IMR-90 (cell line): ENCODE results near the gene PACSIN2.

Source experiments
- CEBPB ChIP-seq: IDR thresholded peaks from 2 replicates; pipeline ENCODE4 v1.6.1; 2012; ENCODE audit warnings: low read depth, low read length, improper control_type of control experiment
- ELK1 ChIP-seq: fragments of 150-350 bp; IDR thresholded peaks from 2 replicates; pipeline ENCODE4 v1.6.1; 2016; ENCODE audit warnings: low read depth, mild to moderate bottlenecking, low read length, moderate library complexity, borderline replicate concordance
- FOS ChIP-seq: fragments of 150-350 bp; IDR thresholded peaks from 2 replicates; pipeline ENCODE4 v1.6.1; 2016; ENCODE audit warnings: low read depth, low read length
- MAFK ChIP-seq: IDR thresholded peaks from 2 replicates; pipeline ENCODE4 v1.6.1; 2012; ENCODE audit warnings: low read depth, low read length, improper control_type of control experiment
- MAZ ChIP-seq: IDR thresholded peaks from 2 replicates; pipeline ENCODE4 v1.6.1; 2012; ENCODE audit warnings: low read depth, mild to moderate bottlenecking, low read length, improper control_type of control experiment, moderate library complexity, borderline replicate concordance
- MXI1 ChIP-seq: IDR thresholded peaks from 2 replicates; pipeline ENCODE4 v1.6.1; 2012; ENCODE audit warnings: low read depth, mild to moderate bottlenecking, low read length, moderate library complexity, borderline replicate concordance
- POLR2A ChIP-seq: IDR thresholded peaks from 2 replicates; pipeline ENCODE4 v1.6.1; 2012; ENCODE audit warnings: mild to moderate bottlenecking, low read depth, low read length
- RAD21 ChIP-seq: IDR thresholded peaks from 2 replicates; pipeline ENCODE4 v1.6.1; 2012; ENCODE audit warnings: low read length, improper control_type of control experiment
- RCOR1 ChIP-seq: IDR thresholded peaks from 2 replicates; pipeline ENCODE4 v1.6.1; 2012; ENCODE audit warnings: mild to moderate bottlenecking, low read length, improper control_type of control experiment; ENCODE audit not compliant: insufficient replicate concordance
- RFX5 ChIP-seq: IDR thresholded peaks from 2 replicates; pipeline ENCODE4 v1.8.0; 2012; ENCODE audit warnings: low read depth, mild to moderate bottlenecking, low read length, moderate library complexity
- SMC3 ChIP-seq: fragments of 150-350 bp; IDR thresholded peaks from 2 replicates; pipeline ENCODE4 v1.6.1; 2016; ENCODE audit warnings: low read depth, mild to moderate bottlenecking, antibody characterized with exemption, low read length, moderate library complexity
- USF2 ChIP-seq: fragments of 150-350 bp; IDR thresholded peaks from 2 replicates; pipeline ENCODE4 v1.6.1; 2017; ENCODE audit warnings: mild to moderate bottlenecking, antibody characterized with exemption, low read length, low read depth
- TF ChIP-seq, protein P1 (sequence below): conservative IDR thresholded peaks from 2 replicates; pipeline ENCODE4 v1.5.1; 2012; ENCODE audit warnings: mild to moderate bottlenecking, low read depth, low read length, improper control_type of control experiment

- TF ChIP-seq, protein P1, sequence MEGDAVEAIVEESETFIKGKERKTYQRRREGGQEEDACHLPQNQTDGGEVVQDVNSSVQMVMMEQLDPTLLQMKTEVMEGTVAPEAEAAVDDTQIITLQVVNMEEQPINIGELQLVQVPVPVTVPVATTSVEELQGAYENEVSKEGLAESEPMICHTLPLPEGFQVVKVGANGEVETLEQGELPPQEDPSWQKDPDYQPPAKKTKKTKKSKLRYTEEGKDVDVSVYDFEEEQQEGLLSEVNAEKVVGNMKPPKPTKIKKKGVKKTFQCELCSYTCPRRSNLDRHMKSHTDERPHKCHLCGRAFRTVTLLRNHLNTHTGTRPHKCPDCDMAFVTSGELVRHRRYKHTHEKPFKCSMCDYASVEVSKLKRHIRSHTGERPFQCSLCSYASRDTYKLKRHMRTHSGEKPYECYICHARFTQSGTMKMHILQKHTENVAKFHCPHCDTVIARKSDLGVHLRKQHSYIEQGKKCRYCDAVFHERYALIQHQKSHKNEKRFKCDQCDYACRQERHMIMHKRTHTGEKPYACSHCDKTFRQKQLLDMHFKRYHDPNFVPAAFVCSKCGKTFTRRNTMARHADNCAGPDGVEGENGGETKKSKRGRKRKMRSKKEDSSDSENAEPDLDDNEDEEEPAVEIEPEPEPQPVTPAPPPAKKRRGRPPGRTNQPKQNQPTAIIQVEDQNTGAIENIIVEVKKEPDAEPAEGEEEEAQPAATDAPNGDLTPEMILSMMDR, result no peak
- TF ChIP-seq MAZ, result no peak
- no peak for TF ChIP-seq MAFK
- no peak for TF ChIP-seq POLR2A
- no peak for TF ChIP-seq SMC3
- TF ChIP-seq CEBPB, result no peak
- no peak for TF ChIP-seq ELK1
- TF ChIP-seq RAD21, result no peak
- TF ChIP-seq RFX5, result no peak
- TF ChIP-seq MXI1, result no peak
- TF ChIP-seq RCOR1, result no peak
- no peak for TF ChIP-seq USF2
- TF ChIP-seq FOS, result no peak
Measured at GRCh38 chr22:42842658-42843370, 172.1 kb downstream of the PACSIN2 start.
